ENCODE data around the gene NKAIN1. TPM values are rescaled to one million over a fixed set of nuclear protein-coding genes. Genes with fewer than 3 reads are reported as not detected.

NKAIN1 gene
- total RNA-seq, 1 experiment from 2014 or later = 1.1 TPM

DNA sequence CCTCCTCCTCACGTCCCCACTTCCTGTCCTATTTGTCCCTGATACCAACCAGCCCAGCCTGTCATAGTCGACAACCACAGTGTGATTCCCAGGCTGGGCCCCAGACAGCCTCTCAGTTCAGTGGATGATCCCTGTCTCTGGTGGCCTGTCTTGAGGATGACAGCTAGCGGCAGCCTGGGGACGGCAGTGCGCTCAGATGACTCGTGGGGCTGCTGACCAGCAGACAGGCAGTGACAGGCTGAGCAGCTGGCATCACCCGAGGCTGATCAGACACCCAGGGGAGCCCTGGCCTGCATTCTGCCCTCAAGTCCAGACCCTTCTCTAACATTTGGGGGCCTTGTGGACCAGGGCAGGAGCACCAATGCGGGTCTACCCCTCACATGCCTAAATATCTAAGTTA lies 21.0 kb downstream of the NKAIN1 start:
- no peaks in the 10 kb centered on the region for H3K36me3 ChIP-seq (ENCODE audit: control insufficient read depth in 1 of 2, insufficient read depth in 2 of 2, low read length in 2 of 2)
- no peaks in the 10 kb centered on the region for H3K9me3 ChIP-seq (ENCODE audit: control insufficient read depth in 1 of 2, insufficient read depth in 1 of 2, low read depth in 1 of 2, low read length in 2 of 2)
- H3K9ac ChIP-seq (ENCODE audit: low read length) = no peak overlapping the region
- no peak overlapping the region for H3K4me2 ChIP-seq (ENCODE audit: low read length)
- no TSS peak for BruUV-seq (replicated peaks)
- intact Hi-C loops (cut with micrococcal nuclease) = no loop called here
- TF ChIP-seq, protein P1, sequence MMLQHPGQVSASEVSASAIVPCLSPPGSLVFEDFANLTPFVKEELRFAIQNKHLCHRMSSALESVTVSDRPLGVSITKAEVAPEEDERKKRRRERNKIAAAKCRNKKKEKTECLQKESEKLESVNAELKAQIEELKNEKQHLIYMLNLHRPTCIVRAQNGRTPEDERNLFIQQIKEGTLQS (IDR thresholded peaks at IDR 0.05) = no peak
- TF ChIP-seq EGR1 (IDR thresholded peaks at IDR 0.05; ENCODE audit: low read depth) = no peak
- no peak overlapping the region for H3K4me3 ChIP-seq (replicated peaks in 1 of 2; ENCODE audit: low read depth in 1 of 2, low read length in 2 of 2)
- H3K9me2 ChIP-seq (ENCODE audit: insufficient read depth) = no peaks in the 10 kb centered on the region
- no peaks in the 10 kb centered on the region for H4K20me1 ChIP-seq (ENCODE audit: insufficient read depth)
- POLR2A ChIA-PET = no interaction called here
- CTCF ChIA-PET = interaction anchor here (1.9 kb wide), 1 partner anchor 34 kb away, joined by 6 read pairs; no protein-coding TSS in a partner anchor
- H2AFZ ChIP-seq (ENCODE audit: low read depth, low read length, poor library complexity, severe bottlenecking) = no peak overlapping the region
- DNase-seq (ENCODE audit: low read depth, low spot score) (no peak), ATAC-seq (no peak)
- H3K27me3 ChIP-seq (ENCODE audit: insufficient read depth, low read length) = 0 out of 2 replicates have a peak, but pooled peaks cover 1% of the 10 kb centered on the region
- H3K27ac ChIP-seq (ENCODE audit: low read depth, low read length) = no peak overlapping the region
- H3K79me2 ChIP-seq (ENCODE audit: insufficient read depth, low read length) = no peaks in the 10 kb centered on the region
- H3K4me1 ChIP-seq (ENCODE audit: control insufficient read depth in 1 of 2, insufficient read depth in 2 of 2, low read length in 2 of 2) = no peaks in the 10 kb centered on the region; a peak in 1 of 4 replicates
- RAD21 ChIA-PET (ENCODE audit: low non-redundant PET in 1 of 2, low total read pairs in 2 of 2, uncharacterized antibody in 2 of 2, unreplicated experiment in 2 of 2) = no interaction called here

DNA sequence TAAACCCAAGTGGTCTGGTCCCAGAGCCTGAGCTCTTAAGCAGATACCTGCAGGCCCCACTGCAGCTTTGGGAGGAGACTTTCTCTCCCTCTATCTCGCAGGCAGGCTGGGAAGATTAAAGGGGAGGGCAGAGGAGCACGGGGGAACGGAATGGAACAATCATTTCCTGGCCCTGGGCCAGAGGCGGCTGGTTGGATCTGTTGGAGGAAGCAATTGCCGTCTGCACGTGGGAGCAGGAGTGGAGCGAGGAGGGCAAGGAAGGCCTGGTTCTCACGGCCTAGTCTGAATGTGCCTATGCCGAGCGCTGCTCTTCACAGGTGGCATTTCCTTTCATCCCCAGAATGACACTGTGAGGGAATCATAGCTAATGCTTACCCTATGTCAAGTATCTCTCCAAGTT lies 23.7 kb downstream of the NKAIN1 start:
- H3K9ac ChIP-seq (ENCODE audit: low read length) = no peak overlapping the region
- intact Hi-C loops (cut with micrococcal nuclease) = no loop called here
- POLR2A ChIA-PET = no interaction called here

More for the DNA sequence above, 23.7 kb downstream of the NKAIN1 start:
- no peaks in the 10 kb centered on the region for H3K79me2 ChIP-seq (ENCODE audit: insufficient read depth, low read length)
- no TSS peak for BruUV-seq (replicated peaks)
- H3K9me2 ChIP-seq (ENCODE audit: insufficient read depth) = no peaks in the 10 kb centered on the region
- H3K4me1 ChIP-seq (ENCODE audit: control insufficient read depth in 1 of 2, insufficient read depth in 2 of 2, low read length in 2 of 2) = no peaks in the 10 kb centered on the region; a peak in 1 of 4 replicates
- no peak for DNase-seq (ENCODE audit: low read depth, low spot score)
- H3K4me2 ChIP-seq (ENCODE audit: low read length) = no peak overlapping the region
- H3K36me3 ChIP-seq (ENCODE audit: control insufficient read depth in 1 of 2, insufficient read depth in 2 of 2, low read length in 2 of 2) = no peaks in the 10 kb centered on the region
- TF ChIP-seq EZH2 (IDR thresholded peaks at IDR 0.05) (no peak), POLR2A (IDR thresholded peaks at IDR 0.05; ENCODE audit: borderline replicate concordance, extremely low read depth, insufficient read depth, insufficient read length) (no peak), CTCF (IDR thresholded peaks at IDR 0.05 in 2 of 3, conservative IDR thresholded peaks at IDR 0.05 in 1 of 3; ENCODE audit: borderline replicate concordance in 1 of 3, insufficient read depth in 1 of 3, low read depth in 2 of 3, low read length in 2 of 3) (no peak), FOSL1 (IDR thresholded peaks at IDR 0.05; ENCODE audit: low read depth) (no peak), YY1 (IDR thresholded peaks at IDR 0.05; ENCODE audit: extremely low read depth, insufficient replicate concordance, low read depth, low read length) (no peak), RAD21 (IDR thresholded peaks at IDR 0.05; ENCODE audit: low read depth) (no peak)
- TF ChIP-seq, protein P1 (IDR thresholded peaks at IDR 0.05) = no peak
- CTCF ChIA-PET = no interaction called here
- H4K20me1 ChIP-seq (ENCODE audit: insufficient read depth) = no peaks in the 10 kb centered on the region
- no peak overlapping the region for H2AFZ ChIP-seq (ENCODE audit: low read depth, low read length, poor library complexity, severe bottlenecking)
- H3K9me3 ChIP-seq (ENCODE audit: control insufficient read depth in 1 of 2, insufficient read depth in 1 of 2, low read depth in 1 of 2, low read length in 2 of 2) = no peaks in the 10 kb centered on the region
- no peak for ATAC-seq
- no peaks in the 10 kb centered on the region for H3K27me3 ChIP-seq (ENCODE audit: insufficient read depth, low read length)
- RAD21 ChIA-PET (ENCODE audit: low non-redundant PET in 1 of 2, low total read pairs in 2 of 2, uncharacterized antibody in 2 of 2, unreplicated experiment in 2 of 2) = no interaction called here
- H3K27ac ChIP-seq (ENCODE audit: low read depth, low read length) = no peak overlapping the region
- no peak overlapping the region for H3K4me3 ChIP-seq (replicated peaks in 1 of 2; ENCODE audit: low read depth in 1 of 2, low read length in 2 of 2)
